KMS-11 (cell line): ENCODE data around the gene GLTP.

Experiments used
- H2AFZ ChIP-seq: fragments of 200-600 bp; sonication (generic); 2 replicates; pipeline ENCODE4 v1.6.1; 2016; ENCODE audit warnings: antibody characterized with exemption, mixed run types, low read depth
- H3K27ac ChIP-seq: fragments of 200-600 bp; sonication (generic); 2 replicates; pipeline ENCODE4 v1.6.1; 2016; ENCODE audit warnings: mild to moderate bottlenecking, mixed run types
- H3K27me3 ChIP-seq: fragments of 200-600 bp; sonication (generic); 2 replicates; pipeline ENCODE4 v1.6.1; 2017; ENCODE audit warnings: mild to moderate bottlenecking, low read depth, mixed run types, moderate library complexity; ENCODE audit not compliant: insufficient read depth
- H3K36me3 ChIP-seq: fragments of 200-600 bp; sonication (generic); 2 replicates; pipeline ENCODE4 v1.6.1; 2017; ENCODE audit warnings: mild to moderate bottlenecking, mixed run types; ENCODE audit not compliant: insufficient read depth
- H3K4me1 ChIP-seq: fragments of 200-600 bp; sonication (generic); 2 replicates; pipeline ENCODE4 v1.6.1; 2016; ENCODE audit warnings: mild to moderate bottlenecking, low read depth, mixed run types; ENCODE audit not compliant: poor library complexity, severe bottlenecking
- H3K4me2 ChIP-seq: fragments of 200-600 bp; sonication (generic); 2 replicates; pipeline ENCODE4 v1.7.0; 2016; ENCODE audit warnings: mild to moderate bottlenecking, mixed run types
- H3K4me3 ChIP-seq: fragments of 200-600 bp; sonication (generic); IDR thresholded peaks from 2 replicates; pipeline ENCODE4 v1.6.1; 2017; ENCODE audit warnings: low read depth, low read length, mixed read lengths; ENCODE audit not compliant: insufficient read depth
- H3K79me2 ChIP-seq: fragments of 200-600 bp; sonication (generic); 2 replicates; pipeline ENCODE4 v1.6.1; 2016; ENCODE audit warnings: low read depth, mixed run types; ENCODE audit not compliant: insufficient read depth
- H3K9ac ChIP-seq: fragments of 200-600 bp; sonication (generic); 2 replicates; pipeline ENCODE4 v1.6.1; 2016; ENCODE audit warnings: mild to moderate bottlenecking, mixed run types
- H4K20me1 ChIP-seq: fragments of 200-600 bp; sonication (generic); 2 replicates; pipeline ENCODE4 v1.6.1; 2016; ENCODE audit warnings: mild to moderate bottlenecking, mixed run types; ENCODE audit not compliant: insufficient read depth
- CTCF ChIP-seq: fragments of 200-600 bp; sonication (generic); conservative IDR thresholded peaks from 2 replicates; pipeline ENCODE4 v1.6.1; 2017; ENCODE audit warnings: low read depth, mild to moderate bottlenecking, antibody characterized with exemption, low read length, moderate library complexity, mixed read lengths

The GLTP gene

GRCh38 chr12:109923038-109923437 is 42.7 kb upstream of the GLTP start:
- H3K4me1 ChIP-seq, result no peaks in the 10 kb centered on the region
- H3K4me3 ChIP-seq, result no peak overlapping the region
- no peaks in the 10 kb centered on the region for H3K79me2 ChIP-seq
- no peak overlapping the region for H3K27ac ChIP-seq
- no peaks in the 10 kb centered on the region for H3K36me3 ChIP-seq
- H4K20me1 ChIP-seq, result no peaks in the 10 kb centered on the region
- no peaks in the 10 kb centered on the region for H3K27me3 ChIP-seq
- no peak overlapping the region for H3K9ac ChIP-seq
- H3K4me2 ChIP-seq, result no peak overlapping the region
- TF ChIP-seq CTCF, result no peak
- no peak overlapping the region for H2AFZ ChIP-seq

DNA sequence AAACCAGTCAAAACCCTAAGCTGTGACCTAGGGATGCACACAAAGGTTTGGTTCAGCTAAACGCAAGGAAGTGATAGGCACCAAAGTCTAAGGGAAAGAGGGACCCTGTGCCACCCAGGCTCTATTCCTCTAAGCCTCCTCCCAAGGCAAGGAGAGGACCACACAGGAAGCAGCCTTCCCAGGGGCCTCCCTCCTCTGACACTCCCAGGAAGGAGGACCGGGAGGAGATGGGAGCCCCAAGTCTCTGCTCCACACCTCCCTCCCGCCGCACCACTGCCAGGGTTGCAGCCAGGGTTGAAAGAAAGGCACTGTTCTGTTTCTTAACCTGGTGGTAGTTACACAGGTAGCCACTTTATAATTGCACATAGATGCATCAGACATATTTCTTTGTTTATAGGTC is 41.6 kb upstream of the GLTP start:
- H3K4me1 ChIP-seq, result no peaks in the 10 kb centered on the region
- no peak for TF ChIP-seq CTCF
- H3K4me2 ChIP-seq, result no peak overlapping the region
- H4K20me1 ChIP-seq, result no peaks in the 10 kb centered on the region
- H3K36me3 ChIP-seq, result no peaks in the 10 kb centered on the region
- no peaks in the 10 kb centered on the region for H3K27me3 ChIP-seq
- H3K79me2 ChIP-seq, result no peaks in the 10 kb centered on the region
- H3K4me3 ChIP-seq, result no peak overlapping the region
- no peak overlapping the region for H2AFZ ChIP-seq
- H3K27ac ChIP-seq, result no peak overlapping the region
- no peak overlapping the region for H3K9ac ChIP-seq

GRCh38 chr12:109920261-109920780 is 40.0 kb upstream of the GLTP start:
- H3K4me2 ChIP-seq, result no peak overlapping the region
- no peak overlapping the region for H3K4me3 ChIP-seq
- no peak overlapping the region for H2AFZ ChIP-seq
- TF ChIP-seq CTCF, result no peak
- no peaks in the 10 kb centered on the region for H3K36me3 ChIP-seq
- H4K20me1 ChIP-seq, result no peaks in the 10 kb centered on the region
- no peaks in the 10 kb centered on the region for H3K4me1 ChIP-seq
- no peak overlapping the region for H3K27ac ChIP-seq
- H3K9ac ChIP-seq, result no peak overlapping the region
- H3K79me2 ChIP-seq, result no peaks in the 10 kb centered on the region
- no peaks in the 10 kb centered on the region for H3K27me3 ChIP-seq

GRCh38 chr12:109919456-109919855 is 39.1 kb upstream of the GLTP start:
- Histone ChIP-seq H3K4me1 (no peaks in the 10 kb centered on the region), H3K27ac (no peak overlapping the region), H3K4me2 (no peak overlapping the region), H3K27me3 (no peaks in the 10 kb centered on the region), H4K20me1 (no peaks in the 10 kb centered on the region), H3K9ac (no peak overlapping the region), H3K36me3 (no peaks in the 10 kb centered on the region), H2AFZ (no peak overlapping the region), H3K79me2 (no peaks in the 10 kb centered on the region), H3K4me3 (no peak overlapping the region)
- TF ChIP-seq CTCF, result no peak
